Lower leg skin (tissue), 4 donors: ENCODE results near the gene SREBF1. TPM values are rescaled to one million over a fixed set of nuclear protein-coding genes. Genes with fewer than 3 reads are reported as not detected.

Experiments
- DNase-seq, 2 donors: peaks; one replicate each; pipeline ENCODE4 v3.0.0-alpha.2; 2019; ENCODE audit warnings: low spot score in 2 of 2
- H3K4me3 ChIP-seq: fragments of 200-600 bp; sonication (generic); 2 replicates; pipeline ENCODE4 v1.5.1; 2017; ENCODE audit warnings: mild to moderate bottlenecking, low read depth; ENCODE audit not compliant: poor library complexity, severe bottlenecking
- POLR2A ChIP-seq, 2 donors: fragments of 450-650 bp; IDR thresholded peaks; one replicate each; pipeline ENCODE4 v1.6.1; 2016 to 2017; ENCODE audit warnings: antibody characterized with exemption in 2 of 2, mild to moderate bottlenecking in 1 of 2, moderate library complexity in 1 of 2
- WGBS, 2 donors: methylation state at CpG; one replicate each; pipeline ENCODE4 v1.1.5; 2018; 5-methylcytosine and 5-hydroxymethylcytosine counted together
- intact Hi-C: fragments of 100-400 bp; cut with DNase I; formaldehyde crosslinking; loops from one replicate; pipeline ENCODE4 v1.15.0; 2023; ENCODE audit warnings: low total_unique reads
- total RNA-seq, 4 donors: library from RNA; depleted of rRNA; stranded (reverse); fragments of >200 nt; gene quantifications; one replicate each; pipeline ENCODE4 v1.1.0, GENCODE V29; 2016
- TF ChIP-seq, protein P1 (sequence below), 3 donors: fragments of 450-650 bp; IDR thresholded peaks; one replicate each; pipeline ENCODE4 v1.5.1; 2016; ENCODE audit warnings: antibody characterized with exemption in 3 of 3, mild to moderate bottlenecking in 3 of 3, moderate library complexity in 2 of 3

Gene SREBF1
- 100 to 1,000 TPM in 2 of 4 donors, 10 to 100 TPM in 2; 54.3 to 146 (median 102) TPM for total RNA-seq

DNA sequence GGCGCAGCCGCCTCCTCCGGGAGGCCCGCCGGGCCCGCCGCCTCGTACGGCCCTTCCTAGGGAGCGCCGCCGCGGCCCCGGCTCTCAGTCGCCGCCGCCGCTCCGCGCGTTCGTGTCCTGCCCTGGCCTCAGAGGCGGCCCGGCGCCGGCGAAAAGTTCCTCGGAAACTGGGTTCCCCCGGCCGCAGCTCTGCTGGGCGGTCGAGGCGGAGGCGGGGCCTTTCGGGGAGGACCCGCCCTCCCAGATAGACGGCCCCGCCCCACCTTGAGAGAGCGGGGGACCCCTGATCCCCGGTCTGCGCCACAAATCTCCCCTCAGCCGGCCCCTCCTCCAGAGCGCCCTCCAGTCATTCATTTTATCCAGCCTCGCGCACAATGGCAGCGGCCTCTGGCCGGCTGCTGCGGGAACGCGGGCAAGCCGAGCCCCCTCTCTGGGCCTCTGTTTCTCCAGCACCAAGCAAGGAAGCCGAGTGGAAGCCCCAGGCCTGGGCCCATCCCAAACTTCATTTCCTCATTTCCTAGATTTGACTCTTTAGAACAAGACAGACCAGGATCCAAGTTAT is at the start of gene SREBF1:
Gene SREBF1 (minus strand): TSS at position 169 of the 562 bp plus-strand sequence. CDS start 169 bp downstream, outside the sequence.
- WGBS, 2 donors: 2 to 5% methylated on average over 17 to 41 of the region's 52 CpGs
- intact Hi-C loops: no loop called here
- DNase-seq: peak in 1 of 2 donors; percentile 93
- H3K4me3 ChIP-seq: peak within 1 kb of the TSS; percentile 77
- no peak for TF ChIP-seq POLR2A (IDR thresholded peaks at IDR 0.05)
- TF ChIP-seq, protein P1, sequence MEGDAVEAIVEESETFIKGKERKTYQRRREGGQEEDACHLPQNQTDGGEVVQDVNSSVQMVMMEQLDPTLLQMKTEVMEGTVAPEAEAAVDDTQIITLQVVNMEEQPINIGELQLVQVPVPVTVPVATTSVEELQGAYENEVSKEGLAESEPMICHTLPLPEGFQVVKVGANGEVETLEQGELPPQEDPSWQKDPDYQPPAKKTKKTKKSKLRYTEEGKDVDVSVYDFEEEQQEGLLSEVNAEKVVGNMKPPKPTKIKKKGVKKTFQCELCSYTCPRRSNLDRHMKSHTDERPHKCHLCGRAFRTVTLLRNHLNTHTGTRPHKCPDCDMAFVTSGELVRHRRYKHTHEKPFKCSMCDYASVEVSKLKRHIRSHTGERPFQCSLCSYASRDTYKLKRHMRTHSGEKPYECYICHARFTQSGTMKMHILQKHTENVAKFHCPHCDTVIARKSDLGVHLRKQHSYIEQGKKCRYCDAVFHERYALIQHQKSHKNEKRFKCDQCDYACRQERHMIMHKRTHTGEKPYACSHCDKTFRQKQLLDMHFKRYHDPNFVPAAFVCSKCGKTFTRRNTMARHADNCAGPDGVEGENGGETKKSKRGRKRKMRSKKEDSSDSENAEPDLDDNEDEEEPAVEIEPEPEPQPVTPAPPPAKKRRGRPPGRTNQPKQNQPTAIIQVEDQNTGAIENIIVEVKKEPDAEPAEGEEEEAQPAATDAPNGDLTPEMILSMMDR (IDR thresholded peaks at IDR 0.05): no peak

DNA sequence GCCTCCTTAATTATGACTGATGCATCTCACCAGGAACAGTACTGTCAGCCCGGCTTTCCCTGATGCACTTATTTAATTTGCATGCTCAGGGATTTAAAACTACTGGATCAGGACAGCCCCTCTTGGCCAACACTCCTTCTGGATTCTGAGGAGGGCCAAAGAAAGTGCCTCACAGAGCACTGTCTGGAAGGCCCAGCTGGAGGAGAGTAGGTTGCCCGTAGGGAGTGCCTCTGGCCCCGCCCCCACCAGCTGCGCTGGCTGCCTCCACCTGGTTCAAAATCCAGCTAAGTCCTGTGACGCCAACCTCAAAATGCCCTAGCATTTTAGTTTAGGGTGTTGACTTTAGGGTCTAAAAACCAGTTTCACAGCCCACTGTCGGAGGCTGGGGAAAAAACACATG is 49.4 kb upstream of the SREBF1 start:
- no peak overlapping the region for H3K4me3 ChIP-seq
- no peak for DNase-seq
- intact Hi-C loops: no loop called here
- 28 to 45% methylated on average over 6 of the region's 6 CpGs for WGBS, 2 donors
- no peak for TF ChIP-seq POLR2A (IDR thresholded peaks at IDR 0.05)
- TF ChIP-seq, protein P1 (IDR thresholded peaks at IDR 0.05): no peak

DNA sequence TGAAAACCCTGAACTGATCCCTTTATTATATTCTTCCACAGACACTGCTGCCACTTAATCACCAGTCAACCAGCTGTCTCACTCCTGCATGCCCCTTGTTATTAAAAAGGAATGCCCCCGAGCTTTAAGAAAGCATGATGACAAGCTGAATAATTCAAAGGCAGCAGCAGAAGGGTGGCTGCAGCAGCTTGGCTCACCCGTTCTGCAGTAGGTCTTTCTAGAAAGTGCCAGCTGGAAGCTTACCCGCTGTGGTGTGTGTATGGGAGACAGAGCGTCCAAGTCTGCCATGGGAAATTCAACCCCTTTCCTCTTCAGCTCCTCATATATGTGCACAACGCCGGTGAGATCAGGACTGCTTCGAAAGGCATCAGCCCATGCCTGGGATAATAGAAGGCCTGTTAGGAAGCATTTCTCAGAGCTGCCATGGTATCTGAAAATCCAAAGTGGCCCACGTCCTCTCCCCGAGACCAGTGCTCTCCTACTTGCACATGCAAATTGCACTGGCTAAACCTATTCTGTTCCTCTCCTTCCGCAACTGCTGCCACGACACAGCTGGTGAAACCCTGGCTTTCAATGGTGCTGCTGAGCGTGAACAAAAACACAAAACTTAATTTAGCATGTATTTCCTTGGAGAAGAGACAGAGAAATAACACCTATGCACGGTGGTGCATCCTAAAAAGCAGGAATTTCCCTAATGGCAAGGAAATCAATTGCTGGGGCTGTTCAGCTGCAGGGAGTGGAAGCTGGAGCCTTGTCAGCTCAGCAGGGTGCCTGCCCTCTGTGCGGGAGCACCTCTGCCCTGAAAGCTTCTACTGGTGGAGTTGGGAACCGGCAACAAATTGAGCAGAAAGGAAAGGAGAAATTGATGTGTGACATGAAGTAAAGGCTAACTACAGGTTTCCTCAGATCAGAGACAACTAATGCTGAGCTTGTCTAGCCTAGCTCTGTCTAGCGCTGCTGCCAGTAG is 47.9 kb upstream of the SREBF1 start:
- intact Hi-C loops: no loop called here
- no peak overlapping the region for H3K4me3 ChIP-seq
- TF ChIP-seq, protein P1 (IDR thresholded peaks at IDR 0.05): no peak
- TF ChIP-seq POLR2A (IDR thresholded peaks at IDR 0.05): no peak
- DNase-seq: no peak
- 63 to 73% methylated on average over 16 of the region's 16 CpGs for WGBS, 2 donors

DNA sequence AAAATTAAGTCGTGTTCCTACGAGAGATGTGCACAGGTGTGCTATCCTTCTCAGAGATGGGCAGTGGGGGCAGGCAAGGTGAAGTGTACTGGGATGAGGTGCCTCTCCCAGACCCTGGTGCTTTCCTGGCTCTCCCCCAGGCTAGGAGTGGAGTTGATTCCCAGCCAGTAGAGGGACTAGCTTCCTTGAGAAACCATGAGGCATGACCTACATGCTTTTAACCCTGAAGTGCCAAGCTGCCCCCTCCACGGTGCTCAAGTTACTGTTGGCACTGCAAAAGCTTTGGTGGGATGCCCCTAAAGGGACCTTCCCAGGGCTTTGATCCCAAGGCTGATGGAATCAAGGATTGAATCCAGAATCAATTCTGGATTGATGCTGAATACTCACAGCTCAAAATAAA is 47.0 kb upstream of the SREBF1 start:
- H3K4me3 ChIP-seq: no peak overlapping the region
- WGBS, 2 donors: 93 to 95% methylated on average over 3 of the region's 3 CpGs

DNA sequence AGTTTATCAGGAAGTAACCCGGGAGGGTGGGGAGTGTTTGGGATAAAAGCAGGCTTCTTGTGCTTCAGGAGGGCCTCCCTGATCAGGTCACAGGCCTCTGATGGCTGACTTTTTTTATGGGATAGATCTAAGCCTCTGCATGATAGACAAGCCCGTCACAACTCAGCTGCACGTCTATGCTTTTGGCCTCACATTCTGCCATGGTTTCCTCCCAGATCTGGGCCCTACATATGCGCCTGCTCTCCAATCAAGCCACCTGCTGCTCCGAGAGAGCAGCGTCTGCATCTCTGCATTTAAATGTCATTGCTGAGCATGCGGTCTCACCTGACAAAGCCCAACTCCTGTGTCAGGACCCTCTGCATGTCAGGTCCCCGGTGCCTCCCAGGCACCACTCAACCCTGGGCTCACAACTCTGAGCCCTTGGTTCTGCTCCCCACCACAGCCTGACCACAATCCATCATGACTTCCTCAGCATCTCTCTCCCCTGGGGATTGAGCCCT is 45.3 kb upstream of the SREBF1 start:
- DNase-seq: no peak
- no peak overlapping the region for H3K4me3 ChIP-seq
- 80 to 89% methylated on average over 8 of the region's 8 CpGs for WGBS, 2 donors
- intact Hi-C loops: no loop called here
- TF ChIP-seq POLR2A (IDR thresholded peaks at IDR 0.05): no peak
- TF ChIP-seq, protein P1 (IDR thresholded peaks at IDR 0.05): no peak

More for the DNA sequence above, 47.0 kb upstream of the SREBF1 start:
- TF ChIP-seq, protein P1 (IDR thresholded peaks at IDR 0.05): no peak
- TF ChIP-seq POLR2A (IDR thresholded peaks at IDR 0.05): no peak
- intact Hi-C loops: no loop called here
- no peak for DNase-seq
